GM20000 (cell line): ENCODE measurements around the gene TMX3.

ENCODE experiments used
- DNase-seq: peaks from one replicate; pipeline ENCODE4 v3.0.0; 2012; ENCODE audit warnings: low spot score
- CTCF ChIP-seq: IDR thresholded peaks from 2 replicates; pipeline ENCODE4 v1.5.1; 2012; ENCODE audit warnings: mild to moderate bottlenecking, control low read depth; ENCODE audit errors: extremely low read depth, missing control alignments

TMX3 gene

DNA sequence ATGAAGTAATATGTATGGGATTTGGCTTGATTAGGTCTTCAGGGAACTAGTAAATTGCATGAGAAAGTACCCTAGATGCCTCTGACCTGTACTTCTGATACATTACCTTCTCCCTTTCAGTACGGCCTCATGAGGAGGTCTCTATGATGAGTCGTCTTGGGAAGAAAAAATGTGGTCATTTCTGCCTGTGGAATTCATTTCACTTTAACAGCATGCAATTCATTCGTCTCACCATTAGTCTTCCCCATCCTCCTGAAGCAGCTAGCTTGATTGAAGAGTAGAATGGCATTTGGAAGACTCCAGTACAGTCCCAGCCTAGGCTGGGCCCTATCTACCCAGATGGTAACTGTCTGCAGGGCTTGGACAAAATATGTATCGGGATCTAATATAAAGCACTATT, 52.2 kb downstream of the TMX3 start:
- TF ChIP-seq CTCF: no peak
- DNase-seq: no peak

DNA sequence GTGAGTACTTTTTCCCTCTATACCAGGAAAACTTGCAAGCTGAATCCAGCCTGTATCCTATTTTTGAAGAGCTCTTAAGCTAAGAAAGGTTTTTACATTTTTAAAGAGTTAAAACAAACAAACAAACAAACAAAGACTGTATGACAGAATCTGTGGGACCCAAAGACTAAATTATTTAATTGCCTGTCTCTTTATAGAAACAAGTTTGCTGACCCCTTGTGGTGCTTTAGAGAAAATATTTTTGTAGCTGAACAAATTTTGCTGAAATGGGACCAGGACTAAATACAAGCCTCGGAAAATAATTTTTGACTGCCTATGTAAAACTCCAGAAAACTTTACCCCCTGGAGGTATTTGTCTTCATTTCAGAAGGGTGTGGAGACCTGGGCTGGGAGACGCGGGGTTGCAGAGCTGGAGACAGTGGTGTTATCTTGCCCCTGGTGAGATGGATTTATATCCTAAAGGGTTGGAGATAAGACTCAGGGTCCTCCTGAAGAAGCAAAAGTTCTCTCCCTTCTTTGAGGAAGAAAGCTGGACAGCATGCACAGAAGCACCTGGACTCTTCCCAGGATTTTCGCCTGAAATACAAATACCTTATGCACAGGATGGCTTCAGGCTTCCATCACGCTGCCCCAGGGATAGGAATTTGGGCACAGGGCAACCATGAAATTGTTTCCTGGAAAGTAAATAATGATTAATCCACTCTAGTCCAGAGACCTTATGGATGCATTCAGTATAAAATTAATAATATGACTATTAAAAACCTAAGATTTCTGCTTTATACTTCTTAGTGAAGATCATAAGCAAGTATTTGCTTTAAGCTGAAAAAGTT, 54.3 kb downstream of the TMX3 start:
- peak; percentile 10 for DNase-seq
- no peak for TF ChIP-seq CTCF

DNA sequence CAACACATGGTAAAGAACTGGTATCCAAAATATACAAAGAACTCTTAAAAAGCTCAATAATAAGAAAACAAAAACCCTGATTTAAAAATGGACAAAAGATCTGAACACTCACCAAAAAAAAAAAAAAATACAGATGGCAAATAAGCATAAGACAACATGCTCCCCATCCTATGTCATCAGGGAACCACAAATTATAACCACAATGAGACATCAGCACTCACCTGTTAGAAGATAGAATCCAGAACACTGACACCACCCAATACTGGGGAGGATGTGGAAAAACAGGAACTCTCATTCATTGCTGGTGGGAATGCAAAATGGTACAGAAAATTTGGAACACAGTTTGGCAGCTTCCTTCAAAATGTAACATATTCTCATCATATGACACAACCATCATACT, 66.7 kb downstream of the TMX3 start:
- TF ChIP-seq CTCF: no peak

GRCh38 chr18:68642003-68642402, 72.9 kb downstream of the TMX3 start:
- TF ChIP-seq CTCF: no peak
- no peak for DNase-seq

More for the DNA sequence above, 66.7 kb downstream of the TMX3 start:
- DNase-seq: no peak

DNA sequence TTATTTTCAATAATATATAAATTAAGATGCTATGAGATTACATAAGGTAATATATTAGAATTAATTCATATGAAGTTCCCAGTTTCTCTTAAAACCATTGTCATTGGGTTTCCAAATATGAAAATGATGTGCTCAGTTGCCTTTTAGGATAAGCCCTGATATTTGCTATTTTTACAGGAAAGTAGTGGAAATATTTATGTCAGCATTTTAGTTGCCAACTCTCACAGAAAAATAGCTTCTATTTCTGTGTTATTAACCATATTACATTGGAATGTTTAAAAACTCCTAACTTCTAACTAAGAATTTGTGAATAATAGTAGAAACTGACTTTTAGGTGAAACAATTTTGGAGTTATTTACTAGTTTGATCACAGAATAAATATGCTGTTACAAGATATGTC, 74.0 kb downstream of the TMX3 start:
- TF ChIP-seq CTCF: no peak
- no peak for DNase-seq

GRCh38 chr18:68638613-68639012, 76.3 kb downstream of the TMX3 start:
- TF ChIP-seq CTCF: no peak

DNA sequence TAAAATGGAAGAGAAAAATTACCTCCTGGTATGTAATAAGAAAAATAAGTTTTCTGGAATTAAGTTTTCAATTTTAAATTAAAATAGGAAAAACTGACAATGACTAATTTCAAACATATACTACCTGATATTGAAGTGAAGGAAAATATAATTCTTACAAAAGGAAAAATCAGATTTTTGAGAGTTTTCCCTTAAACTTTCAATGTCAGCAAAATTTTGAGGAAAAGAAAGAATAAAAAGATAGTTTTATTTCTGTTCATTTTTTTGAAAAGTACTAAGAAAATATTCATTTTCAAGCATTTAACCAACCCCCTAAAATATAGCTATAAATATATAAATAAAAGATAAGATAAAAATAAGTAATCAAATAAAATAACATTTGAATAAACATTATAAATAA, 87.1 kb downstream of the TMX3 start:
- no peak for DNase-seq
- no peak for TF ChIP-seq CTCF

More at GRCh38 chr18:68638613-68639012, 76.3 kb downstream of the TMX3 start:
- no peak for DNase-seq
